CD14-positive monocyte (primary cell): ENCODE data around the gene GOLGA7B. TPM values are rescaled to one million over a fixed set of nuclear protein-coding genes. Genes with fewer than 3 reads are reported as not detected.

Source experiments
- DNase-seq, 3 donors: peaks; one replicate each; pipeline ENCODE4 v3.0.0-alpha.2; 2011 to 2022
- H2AFZ ChIP-seq: 2 replicates; pipeline ENCODE4 v1.6.0; 2012; ENCODE audit warnings: mild to moderate bottlenecking, low read depth, low read length, inconsistent platforms; ENCODE audit not compliant: insufficient read depth, poor library complexity, severe bottlenecking
- H3K27ac ChIP-seq, 2 donors: 1 replicate in 1 of 2; 2 replicates in 1 of 2; pipeline ENCODE4 v1.5.1; 2012 to 2013; ENCODE audit warnings: low read length in 2 of 2, control low read depth in 1 of 2, inconsistent platforms in 1 of 2, low read depth in 1 of 2, mild to moderate bottlenecking in 1 of 2
- H3K27me3 ChIP-seq, 2 donors: one replicate each; pipeline versions ENCODE4 v1.6.0 to v1.6.1; 2011 to 2013; ENCODE audit warnings: low read length in 2 of 2; ENCODE audit not compliant: control insufficient read depth in 2 of 2, insufficient read depth in 2 of 2
- H3K36me3 ChIP-seq, 2 donors: replicated peaks in 1 of 2; 1 replicate in 1 of 2; 2 replicates in 1 of 2; pipeline versions ENCODE4 v1.5.1 to v1.6.1; 2012 to 2013; ENCODE audit warnings: low read length in 2 of 2, control low read depth in 1 of 2, inconsistent platforms in 1 of 2, mild to moderate bottlenecking in 1 of 2; ENCODE audit not compliant: insufficient read depth in 2 of 2, control insufficient read depth in 1 of 2
- H3K4me1 ChIP-seq, 2 donors: 1 replicate in 1 of 2; 2 replicates in 1 of 2; pipeline versions ENCODE4 v1.5.1 to v1.6.1; 2012 to 2013; ENCODE audit warnings: low read length in 2 of 2, control low read depth in 1 of 2, inconsistent platforms in 1 of 2, mild to moderate bottlenecking in 1 of 2, moderate library complexity in 1 of 2; ENCODE audit not compliant: insufficient read depth in 2 of 2, control insufficient read depth in 1 of 2
- H3K4me2 ChIP-seq: replicated peaks from 2 replicates; pipeline ENCODE3; 2012; ENCODE audit warnings: low read length, moderate library complexity, mild to moderate bottlenecking; ENCODE audit not compliant: poor library complexity, severe bottlenecking; ENCODE audit errors: extremely low read depth
- H3K4me3 ChIP-seq, 3 experiments: fragments of 200-600 bp in 1 of 3; sonication (generic) in 1 of 3; replicated peaks in 1 of 3; 1 replicate in 2 of 3; 2 replicates in 1 of 3; pipeline ENCODE4 v1.5.1; 2011 to 2013; ENCODE audit warnings: low read length in 3 of 3, mild to moderate bottlenecking in 3 of 3, control low read depth in 2 of 3, low read depth in 2 of 3, inconsistent platforms in 1 of 3, moderate library complexity in 1 of 3
- H3K79me2 ChIP-seq: 2 replicates; pipeline ENCODE4 v1.6.0; 2012; ENCODE audit warnings: mild to moderate bottlenecking, control low read depth, inconsistent platforms, low read length, moderate library complexity; ENCODE audit not compliant: insufficient read depth
- H3K9ac ChIP-seq: 2 replicates; pipeline ENCODE4 v1.6.0; 2017; ENCODE audit warnings: low read length, mild to moderate bottlenecking; ENCODE audit not compliant: insufficient read depth, poor library complexity, severe bottlenecking
- H3K9me3 ChIP-seq, 2 donors: replicated peaks in 1 of 2; 1 replicate in 1 of 2; 2 replicates in 1 of 2; pipeline versions ENCODE4 v1.5.1 to v1.6.1; 2012 to 2013; ENCODE audit warnings: low read length in 2 of 2, control low read depth in 1 of 2; ENCODE audit not compliant: control insufficient read depth in 1 of 2, insufficient read depth in 1 of 2
- H4K20me1 ChIP-seq: 2 replicates; pipeline ENCODE4 v1.6.0; 2012; ENCODE audit warnings: mild to moderate bottlenecking, low read length, control low read depth, moderate library complexity; ENCODE audit not compliant: insufficient read depth
- H3K27ac Mint-ChIP-seq, 7 donors: one replicate each; pipeline ENCODE4 v1.8.0; 2020; ENCODE audit warnings: mild to moderate bottlenecking in 7 of 7, mixed read lengths in 7 of 7, moderate library complexity in 6 of 7, inconsistent platforms in 2 of 7
- H3K27me3 Mint-ChIP-seq, 3 donors: one replicate each; pipeline ENCODE4 v1.8.0; 2021 to 2022; ENCODE audit warnings: low read depth in 3 of 3, mild to moderate bottlenecking in 3 of 3, mixed read lengths in 3 of 3, moderate library complexity in 3 of 3, inconsistent platforms in 1 of 3
- H3K36me3 Mint-ChIP-seq, 2 donors: one replicate each; pipeline ENCODE4 v1.8.0; 2020; ENCODE audit warnings: mixed read lengths in 2 of 2, inconsistent platforms in 1 of 2, mild to moderate bottlenecking in 1 of 2
- H3K4me1 Mint-ChIP-seq: one replicate; pipeline ENCODE4 v1.8.0; 2020; ENCODE audit warnings: mild to moderate bottlenecking, mixed read lengths
- H3K4me3 Mint-ChIP-seq, 2 donors: one replicate each; pipeline ENCODE4 v1.8.0; 2020; ENCODE audit warnings: mild to moderate bottlenecking in 2 of 2, mixed read lengths in 2 of 2, moderate library complexity in 1 of 2
- H3K9me3 Mint-ChIP-seq, 7 donors: one replicate each; pipeline ENCODE4 v1.8.0; 2020 to 2022; ENCODE audit warnings: mixed read lengths in 7 of 7, mild to moderate bottlenecking in 6 of 7, moderate library complexity in 6 of 7, inconsistent platforms in 2 of 7
- CTCF ChIP-seq: fragments of 200-600 bp; IDR thresholded peaks from one replicate; pipeline ENCODE4 v1.8.0; 2022; ENCODE audit warnings: antibody characterized with exemption, mild to moderate bottlenecking
- WGBS: methylation state at CpG from one replicate; pipeline ENCODE4 v1.1.5; 2013; ENCODE audit warnings: missing lambda C conversion rate; ENCODE audit not compliant: insufficient coverage; 5-methylcytosine and 5-hydroxymethylcytosine counted together
- intact Hi-C, 2 donors: fragments of 100-400 bp; cut with micrococcal nuclease; formaldehyde crosslinking; loops; one replicate each; pipeline versions ENCODE4 v1.15.0 to v1.15.1; 2023
- polyA plus RNA-seq, 3 donors: library from polyadenylated mRNA; depleted of rRNA in 1 of 3; unstranded in 2 of 3; stranded (reverse) in 1 of 3; fragments of 300-500 nt in 2 of 3; fragments of >200 nt in 1 of 3; fragmentation: Illumina TruSeq in 2 of 3; gene quantifications; 1 replicate in 2 of 3; 2 replicates in 1 of 3; pipeline ENCODE4 v1.2.3, GENCODE V29; 2012 to 2021

The GOLGA7B gene
- polyA plus RNA-seq, 3 donors = 0.03 TPM; not detected in 2

GRCh38 chr10:97844678-97845077 is 5.0 kb upstream of the GOLGA7B start:
- no peaks in the 10 kb centered on the region for H3K36me3 ChIP-seq
- no peaks in the 10 kb centered on the region for H3K79me2 ChIP-seq
- H3K4me3 ChIP-seq = no peak overlapping the region
- H3K4me2 ChIP-seq = no peak overlapping the region
- H3K27me3 ChIP-seq = peaks cover 28 to 41% of the 10 kb centered on the region in 2 donors
- H3K9me3 ChIP-seq = peaks cover 0 to 3% of the 10 kb centered on the region in 2 donors
- Mint-ChIP-seq H3K27me3 (peaks cover 31 to 52% (median 39%) of the 10 kb centered on the region in 3 donors), H3K4me1 (peaks cover 16% of the 10 kb centered on the region), H3K36me3 (peaks cover 0 to 1% of the 10 kb centered on the region in 2 donors), H3K9me3 (peaks cover 0 to 20% (median 4%) of the 10 kb centered on the region in 7 donors), H3K27ac (no peak overlapping the region), H3K4me3 (no peak overlapping the region)
- H2AFZ ChIP-seq = no peak overlapping the region
- H3K27ac ChIP-seq = no peak overlapping the region
- TF ChIP-seq CTCF = no peak
- WGBS = 91% methylated on average over 3 of the region's 3 CpGs
- no peak for DNase-seq
- H3K4me1 ChIP-seq = peaks cover 6 to 9% of the 10 kb centered on the region in 2 donors
- no peak overlapping the region for H3K9ac ChIP-seq
- intact Hi-C loops = no loop called here
- H4K20me1 ChIP-seq = no peaks in the 10 kb centered on the region

GRCh38 chr10:97849103-97849686 is 448 bp upstream of the GOLGA7B start:
- Histone ChIP-seq H3K9ac (peak overlapping the region; percentile 32), H4K20me1 (no peaks in the 10 kb centered on the region), H3K4me1 (peaks cover 4 to 6% of the 10 kb centered on the region in 2 donors), H3K27me3 (peaks cover 34 to 66% of the 10 kb centered on the region in 2 donors), H3K36me3 (no peaks in the 10 kb centered on the region), H3K4me3 (peak overlapping the region; percentile 43 to 74 (median 49)), H3K27ac (no peak overlapping the region), H2AFZ (peak overlapping the region; percentile 72), H3K9me3 (peaks cover 0 to 12% of the 10 kb centered on the region in 2 donors), H3K79me2 (no peaks in the 10 kb centered on the region), H3K4me2 (peak overlapping the region; percentile 86)
- H3K27me3 Mint-ChIP-seq = peaks cover 44 to 68% (median 56%) of the 10 kb centered on the region in 3 donors
- TF ChIP-seq CTCF = no peak
- WGBS = 5% methylated on average over 13 of the region's 16 CpGs
- intact Hi-C loops = no loop called here
- no peak for DNase-seq
- peaks cover 0 to 17% (median 1%) of the 10 kb centered on the region in 7 donors for H3K9me3 Mint-ChIP-seq
- H3K4me1 Mint-ChIP-seq = peaks cover 9% of the 10 kb centered on the region
- peaks cover 0 to 1% of the 10 kb centered on the region in 2 donors for H3K36me3 Mint-ChIP-seq
- H3K27ac Mint-ChIP-seq = no peak overlapping the region
- H3K4me3 Mint-ChIP-seq = peak overlapping the region; percentile 78 to 88
